ENCODE results near the gene DSC3. TPM values are rescaled to one million over a fixed set of nuclear protein-coding genes. Genes with fewer than 3 reads are reported as not detected.

The DSC3 gene
- total RNA-seq: not detected in 2 replicates

DNA sequence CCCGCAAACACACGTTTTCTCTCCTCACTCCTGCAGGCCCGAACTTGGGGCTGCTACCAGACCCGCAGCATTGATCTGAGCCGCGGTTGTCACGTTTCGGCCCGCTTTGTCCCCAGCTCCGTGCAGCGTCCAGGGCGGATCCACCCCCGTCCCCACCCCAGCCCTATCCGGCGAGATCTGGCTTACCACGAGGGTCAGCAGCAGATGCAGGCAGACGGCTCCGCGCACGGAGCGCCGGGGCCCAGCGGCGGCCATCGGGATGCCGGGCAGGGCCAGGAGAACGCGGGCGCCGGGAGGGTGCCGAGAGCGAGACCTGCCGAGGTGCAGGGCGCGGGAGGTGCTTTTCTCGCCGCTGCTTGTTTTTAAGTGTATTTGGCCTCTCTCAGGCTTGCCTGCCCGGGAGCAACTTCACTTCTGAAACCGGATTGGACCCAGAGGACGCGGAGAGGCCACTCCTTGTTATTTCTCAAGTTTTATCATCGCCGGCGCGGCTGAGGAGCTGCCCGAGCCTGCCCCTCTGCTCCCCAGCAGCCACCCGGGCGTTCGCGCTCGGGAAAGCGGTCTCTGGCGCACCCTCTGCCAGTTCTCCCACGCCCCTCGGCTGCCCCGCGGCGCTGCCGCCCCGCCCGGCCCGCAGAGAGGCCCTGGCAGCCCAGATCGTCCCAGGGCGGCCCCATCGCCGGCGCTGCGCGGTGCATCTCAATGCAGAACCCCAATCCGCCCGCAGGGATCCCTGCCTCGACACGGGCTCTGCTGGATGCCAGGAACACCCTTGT lies at the start of gene DSC3:
Gene DSC3, minus strand, starts transcription at position 337 of the 776 bp plus-strand sequence. Its CDS starts 82 bp downstream, at position 255.
- DNase-seq (ENCODE audit: low spot score): no peak
- Mint-ChIP-seq H3K36me3 (ENCODE audit: low read depth) (no peaks in the 10 kb centered on the region), H3K4me1 (ENCODE audit: low read depth) (no peaks in the 10 kb centered on the region), H3K27me3 (ENCODE audit: low read depth) (peaks cover 38% of the 10 kb centered on the region), H3K27ac (no peak within 1 kb of the TSS), H3K9me3 (peaks cover 18% of the 10 kb centered on the region), H3K4me3 (ENCODE audit: low read depth) (no peak within 1 kb of the TSS)
- intact Hi-C loops (cut with micrococcal nuclease): no loop called here

DNA sequence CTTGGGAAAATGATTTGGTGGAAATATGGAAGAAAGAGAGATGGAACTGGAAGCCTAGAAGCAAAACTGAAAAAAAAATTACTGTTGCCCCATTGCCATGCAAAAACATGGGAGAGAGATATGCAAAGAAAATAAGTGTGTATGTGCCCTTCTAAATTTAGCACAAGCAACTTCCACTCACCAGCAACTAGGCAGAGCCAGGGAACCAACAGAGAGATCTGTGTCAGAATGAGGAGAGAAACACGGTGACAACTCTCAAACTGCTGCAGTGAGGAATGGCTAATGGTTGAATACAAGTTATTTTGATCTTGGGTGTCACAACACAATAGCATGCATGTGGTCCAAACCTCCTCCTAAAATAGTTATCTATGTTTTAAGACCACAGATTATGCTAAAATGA lies 48.8 kb upstream of the DSC3 start:
- Mint-ChIP-seq H3K27me3 (ENCODE audit: low read depth) (no peaks in the 10 kb centered on the region), H3K9me3 (peaks cover 10% of the 10 kb centered on the region), H3K36me3 (ENCODE audit: low read depth) (no peaks in the 10 kb centered on the region), H3K4me1 (ENCODE audit: low read depth) (no peaks in the 10 kb centered on the region), H3K27ac (no peak overlapping the region), H3K4me3 (ENCODE audit: low read depth) (no peak overlapping the region)
- DNase-seq (ENCODE audit: low spot score): no peak
- intact Hi-C loops (cut with micrococcal nuclease): no loop called here

DNA sequence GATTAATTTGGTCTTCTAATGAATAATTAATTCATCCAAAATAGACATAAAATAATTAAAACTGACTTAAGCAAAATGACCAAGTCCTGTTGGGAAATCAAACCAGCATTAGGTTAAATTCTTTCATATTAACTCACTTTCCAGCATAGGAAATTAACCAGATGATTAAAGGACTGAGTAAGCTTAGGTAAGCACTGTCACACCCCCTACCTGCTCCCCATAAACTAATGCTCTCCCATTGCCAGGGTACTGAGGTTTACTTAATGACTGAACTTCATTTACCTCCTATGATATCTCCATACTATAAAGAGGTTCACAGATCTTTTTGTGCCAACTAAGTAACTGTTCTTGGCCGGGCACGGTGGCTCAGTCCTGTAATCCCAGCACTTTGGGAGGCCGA lies 46.0 kb upstream of the DSC3 start:
- Mint-ChIP-seq H3K27ac (no peak overlapping the region), H3K9me3 (peaks cover 5% of the 10 kb centered on the region), H3K4me1 (ENCODE audit: low read depth) (no peaks in the 10 kb centered on the region), H3K4me3 (ENCODE audit: low read depth) (no peak overlapping the region), H3K36me3 (ENCODE audit: low read depth) (no peaks in the 10 kb centered on the region), H3K27me3 (ENCODE audit: low read depth) (no peaks in the 10 kb centered on the region)
- DNase-seq (ENCODE audit: low spot score): no peak
- intact Hi-C loops (cut with micrococcal nuclease): no loop called here

DNA sequence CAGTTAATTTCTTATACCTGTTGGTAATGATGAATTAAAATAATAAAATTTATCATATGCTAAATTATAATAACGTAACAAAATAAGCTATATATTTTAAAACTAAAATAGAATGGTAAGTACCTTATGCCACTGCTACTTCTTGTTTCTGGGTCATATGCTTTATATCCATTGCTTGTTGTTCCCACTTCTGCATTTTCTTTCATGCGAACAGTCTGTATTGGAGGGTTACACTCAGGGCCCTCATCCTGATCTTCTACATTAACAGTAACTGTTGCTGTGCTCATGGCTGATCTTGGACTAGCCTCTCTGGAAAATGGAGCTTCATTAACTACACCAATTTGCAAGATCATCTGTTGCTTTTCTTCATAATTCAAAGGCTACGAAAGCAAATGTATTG lies 37.4 kb upstream of the DSC3 start:
- Mint-ChIP-seq H3K27ac (no peak overlapping the region), H3K9me3 (peaks cover 3% of the 10 kb centered on the region), H3K36me3 (ENCODE audit: low read depth) (no peaks in the 10 kb centered on the region), H3K27me3 (ENCODE audit: low read depth) (no peaks in the 10 kb centered on the region), H3K4me3 (ENCODE audit: low read depth) (no peak overlapping the region), H3K4me1 (ENCODE audit: low read depth) (no peaks in the 10 kb centered on the region)
- no peak for DNase-seq (ENCODE audit: low spot score)
- intact Hi-C loops (cut with micrococcal nuclease): no loop called here

DNA sequence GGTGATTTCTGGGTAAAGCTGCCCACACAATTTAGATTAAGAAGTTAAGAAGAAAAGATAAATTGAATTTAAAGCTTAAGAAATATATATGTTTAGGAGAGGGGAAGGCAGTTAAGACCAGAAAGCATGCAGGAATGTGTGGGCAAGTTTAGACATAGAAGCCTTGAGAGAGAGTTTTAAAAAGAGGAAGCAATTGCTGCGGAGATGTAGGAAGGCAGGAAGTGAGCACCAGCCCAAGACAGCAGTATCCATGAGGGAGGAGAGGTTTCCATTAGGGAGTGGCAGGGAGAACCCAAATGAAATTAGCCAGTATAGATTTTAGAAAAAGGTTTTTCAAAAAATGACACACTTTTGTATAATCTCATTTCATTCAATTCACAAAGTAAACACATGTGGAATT lies 35.3 kb upstream of the DSC3 start:
- H3K4me1 Mint-ChIP-seq (ENCODE audit: low read depth): no peaks in the 10 kb centered on the region
- intact Hi-C loops (cut with micrococcal nuclease): no loop called here
- no peaks in the 10 kb centered on the region for H3K36me3 Mint-ChIP-seq (ENCODE audit: low read depth)
- H3K27ac Mint-ChIP-seq: no peak overlapping the region
- H3K27me3 Mint-ChIP-seq (ENCODE audit: low read depth): no peaks in the 10 kb centered on the region
- peaks cover 9% of the 10 kb centered on the region for H3K9me3 Mint-ChIP-seq
- H3K4me3 Mint-ChIP-seq (ENCODE audit: low read depth): no peak overlapping the region
- no peak for DNase-seq (ENCODE audit: low spot score)

DNA sequence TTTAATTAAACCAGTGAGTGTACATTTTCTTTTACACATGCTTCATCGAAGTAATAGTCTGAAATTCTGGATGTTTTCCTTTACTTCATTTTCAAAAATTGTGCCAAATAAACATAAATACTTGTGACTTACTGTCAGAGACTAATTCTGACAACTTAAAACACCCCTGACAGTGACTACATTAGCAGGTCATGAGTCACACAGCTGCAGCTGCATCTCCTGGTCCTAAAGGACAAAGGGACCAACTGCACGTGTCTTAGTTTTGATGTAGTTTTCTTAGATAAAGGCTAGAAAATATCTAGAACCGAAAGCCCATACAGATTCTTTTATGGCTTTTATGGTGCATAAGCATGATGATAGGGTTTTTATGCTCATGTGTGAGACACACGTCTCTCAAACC lies 29.6 kb upstream of the DSC3 start:
- intact Hi-C loops (cut with micrococcal nuclease): no loop called here
- Mint-ChIP-seq H3K27me3 (ENCODE audit: low read depth) (no peaks in the 10 kb centered on the region), H3K9me3 (peaks cover 16% of the 10 kb centered on the region), H3K27ac (no peak overlapping the region), H3K4me3 (ENCODE audit: low read depth) (no peak overlapping the region), H3K4me1 (ENCODE audit: low read depth) (no peaks in the 10 kb centered on the region), H3K36me3 (ENCODE audit: low read depth) (no peaks in the 10 kb centered on the region)
- no peak for DNase-seq (ENCODE audit: low spot score)

DNA sequence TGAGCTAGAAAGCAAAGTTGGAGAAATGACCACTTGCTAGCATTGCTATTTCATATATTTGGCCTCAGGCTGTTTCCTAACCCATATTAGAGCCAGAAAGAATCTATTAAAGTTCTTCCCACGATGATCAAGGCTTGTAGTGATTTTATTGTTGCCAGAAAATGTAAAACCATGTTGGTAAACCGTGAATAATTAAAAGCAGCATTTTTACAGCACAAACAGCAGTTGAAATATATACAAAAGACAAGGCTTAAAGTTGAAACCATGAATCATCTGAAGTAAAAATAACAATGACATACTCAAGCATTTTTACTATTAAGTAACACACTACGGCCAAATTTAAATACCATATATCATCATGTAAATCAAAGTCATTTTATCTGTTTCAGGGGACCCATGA lies 27.7 kb upstream of the DSC3 start:
- intact Hi-C loops (cut with micrococcal nuclease): no loop called here
- no peak for DNase-seq (ENCODE audit: low spot score)
- no peak overlapping the region for H3K27ac Mint-ChIP-seq
- H3K9me3 Mint-ChIP-seq: peaks cover 15% of the 10 kb centered on the region
- H3K36me3 Mint-ChIP-seq (ENCODE audit: low read depth): no peaks in the 10 kb centered on the region
- no peak overlapping the region for H3K4me3 Mint-ChIP-seq (ENCODE audit: low read depth)
- H3K27me3 Mint-ChIP-seq (ENCODE audit: low read depth): no peaks in the 10 kb centered on the region
- no peaks in the 10 kb centered on the region for H3K4me1 Mint-ChIP-seq (ENCODE audit: low read depth)

DNA sequence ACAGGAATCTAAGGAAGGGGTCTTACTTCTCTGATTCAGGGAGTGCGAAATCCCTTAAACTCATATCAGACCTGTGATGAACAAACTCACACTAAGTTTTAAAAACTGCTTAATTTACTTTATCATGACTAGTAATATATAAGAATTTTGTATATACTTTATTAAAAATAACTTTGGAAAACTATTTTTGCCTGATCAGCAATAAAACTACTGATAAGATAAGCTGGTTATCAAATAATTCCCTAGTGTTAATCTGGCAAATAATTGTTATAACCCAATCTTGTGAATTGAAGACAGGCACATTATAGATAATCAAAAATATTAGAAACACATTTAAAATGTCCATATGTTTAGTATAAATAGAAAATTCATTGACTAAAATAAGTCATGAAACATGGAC lies 23.7 kb upstream of the DSC3 start:
- Mint-ChIP-seq H3K36me3 (ENCODE audit: low read depth) (no peaks in the 10 kb centered on the region), H3K27ac (no peak overlapping the region), H3K4me3 (ENCODE audit: low read depth) (no peak overlapping the region), H3K9me3 (peaks cover 4% of the 10 kb centered on the region), H3K27me3 (ENCODE audit: low read depth) (no peaks in the 10 kb centered on the region), H3K4me1 (ENCODE audit: low read depth) (no peaks in the 10 kb centered on the region)
- no peak for DNase-seq (ENCODE audit: low spot score)
- intact Hi-C loops (cut with micrococcal nuclease): no loop called here

DNA sequence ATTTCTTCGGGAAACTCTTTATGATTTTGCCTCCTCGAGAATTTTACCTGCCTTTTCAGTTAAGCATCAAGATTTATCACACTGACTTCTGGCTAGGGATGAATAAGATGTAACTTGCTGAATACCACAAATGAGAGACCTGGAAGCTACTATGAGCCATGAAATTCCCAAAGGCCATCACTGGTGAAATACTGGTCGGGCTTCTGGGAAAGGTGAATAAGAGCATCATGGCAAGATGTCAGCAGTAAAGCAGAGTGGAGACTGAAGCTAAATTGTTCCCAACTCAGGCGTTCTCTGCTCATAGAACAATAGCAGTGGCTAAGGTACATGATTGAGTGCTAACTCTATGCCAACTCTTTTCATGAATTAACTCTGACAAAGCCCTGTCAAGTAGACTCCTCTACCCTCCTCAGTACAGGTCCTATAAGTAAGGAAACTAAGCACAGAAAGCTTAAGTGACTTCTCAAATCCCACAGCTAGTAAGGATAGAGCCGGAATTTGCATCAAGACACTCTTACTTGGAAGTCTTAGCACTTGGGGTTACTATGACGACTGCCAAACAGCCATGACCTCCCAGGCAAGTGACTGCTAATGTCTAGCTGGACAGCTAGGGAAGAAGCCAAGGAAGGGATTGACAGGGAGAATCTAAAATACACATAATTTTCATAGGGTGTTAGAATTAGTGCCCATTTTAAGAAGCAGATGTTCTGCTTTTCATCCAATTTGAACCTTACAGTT lies 22.7 kb upstream of the DSC3 start:
- no peaks in the 10 kb centered on the region for H3K36me3 Mint-ChIP-seq (ENCODE audit: low read depth)
- H3K27ac Mint-ChIP-seq: no peak overlapping the region
- no peak overlapping the region for H3K4me3 Mint-ChIP-seq (ENCODE audit: low read depth)
- no peaks in the 10 kb centered on the region for H3K27me3 Mint-ChIP-seq (ENCODE audit: low read depth)
- intact Hi-C loops (cut with micrococcal nuclease): no loop called here
- peaks cover 4% of the 10 kb centered on the region for H3K9me3 Mint-ChIP-seq
- DNase-seq (ENCODE audit: low spot score): no peak
- no peaks in the 10 kb centered on the region for H3K4me1 Mint-ChIP-seq (ENCODE audit: low read depth)

DNA sequence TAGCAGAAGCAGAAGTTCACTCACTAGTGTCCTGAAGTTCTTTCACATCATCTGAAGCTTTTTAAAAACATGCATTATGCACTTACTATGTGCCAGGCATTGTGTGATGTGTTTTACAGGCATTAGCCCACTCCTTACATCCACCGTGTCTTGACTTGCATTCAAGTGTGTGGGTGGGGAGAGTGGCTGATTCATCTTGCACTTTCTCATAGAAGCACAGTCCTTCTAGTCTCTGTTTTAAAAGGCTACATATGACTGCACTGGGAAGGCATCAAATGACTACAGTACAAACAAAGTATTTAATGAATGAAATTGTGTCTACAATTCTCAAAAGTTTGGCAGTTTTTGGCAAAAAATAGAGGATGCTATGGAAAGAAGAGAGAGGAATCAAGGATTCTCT lies 21.6 kb upstream of the DSC3 start:
- DNase-seq (ENCODE audit: low spot score): no peak
- H3K4me1 Mint-ChIP-seq (ENCODE audit: low read depth): no peaks in the 10 kb centered on the region
- intact Hi-C loops (cut with micrococcal nuclease): no loop called here
- no peak overlapping the region for H3K27ac Mint-ChIP-seq
- no peaks in the 10 kb centered on the region for H3K36me3 Mint-ChIP-seq (ENCODE audit: low read depth)
- no peak overlapping the region for H3K4me3 Mint-ChIP-seq (ENCODE audit: low read depth)
- H3K27me3 Mint-ChIP-seq (ENCODE audit: low read depth): no peaks in the 10 kb centered on the region
- no peaks in the 10 kb centered on the region for H3K9me3 Mint-ChIP-seq

DNA sequence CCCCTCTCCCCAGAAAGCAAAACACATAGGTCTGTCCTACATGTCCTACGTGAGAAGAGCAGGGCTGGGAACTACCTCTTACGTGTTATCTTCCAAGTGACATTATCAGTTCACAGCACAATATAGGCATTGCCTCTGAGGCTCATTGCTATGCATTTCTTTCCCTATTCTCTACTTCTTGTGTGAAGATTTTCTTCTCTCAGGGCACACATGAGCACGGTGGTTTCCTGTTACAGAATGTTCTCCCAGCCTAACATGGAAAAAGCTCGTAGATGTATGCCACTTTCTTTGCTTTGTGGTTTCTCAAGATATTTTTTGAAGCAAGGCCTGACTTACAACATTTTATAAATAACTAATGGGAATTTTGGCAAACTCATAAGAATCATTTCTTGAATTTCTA lies 19.4 kb upstream of the DSC3 start:
- no peaks in the 10 kb centered on the region for H3K9me3 Mint-ChIP-seq
- intact Hi-C loops (cut with micrococcal nuclease): no loop called here
- H3K27ac Mint-ChIP-seq: no peak overlapping the region
- DNase-seq (ENCODE audit: low spot score): no peak
- no peaks in the 10 kb centered on the region for H3K4me1 Mint-ChIP-seq (ENCODE audit: low read depth)
- H3K36me3 Mint-ChIP-seq (ENCODE audit: low read depth): no peaks in the 10 kb centered on the region
- H3K27me3 Mint-ChIP-seq (ENCODE audit: low read depth): no peaks in the 10 kb centered on the region
- H3K4me3 Mint-ChIP-seq (ENCODE audit: low read depth): no peak overlapping the region

DNA sequence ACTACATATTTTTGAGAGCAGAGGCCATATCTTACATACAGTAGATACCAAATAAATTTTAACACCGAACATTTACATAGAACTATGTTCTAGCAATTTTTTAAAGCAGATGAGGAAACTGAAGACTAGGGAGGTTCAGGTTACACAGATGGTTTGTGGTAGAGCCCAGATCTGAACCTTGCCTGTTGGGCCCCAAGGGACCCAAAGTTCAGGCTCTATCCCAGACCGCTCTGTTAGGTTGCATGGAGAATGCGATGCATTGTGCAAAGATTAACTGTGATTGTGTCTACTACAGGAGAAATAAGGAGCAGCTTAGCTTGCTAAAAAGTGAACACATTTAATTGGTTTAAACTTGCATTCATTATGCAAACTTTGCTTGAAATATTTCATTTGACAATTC lies 16.4 kb upstream of the DSC3 start:
- H3K9me3 Mint-ChIP-seq: peaks cover 6% of the 10 kb centered on the region

DNA sequence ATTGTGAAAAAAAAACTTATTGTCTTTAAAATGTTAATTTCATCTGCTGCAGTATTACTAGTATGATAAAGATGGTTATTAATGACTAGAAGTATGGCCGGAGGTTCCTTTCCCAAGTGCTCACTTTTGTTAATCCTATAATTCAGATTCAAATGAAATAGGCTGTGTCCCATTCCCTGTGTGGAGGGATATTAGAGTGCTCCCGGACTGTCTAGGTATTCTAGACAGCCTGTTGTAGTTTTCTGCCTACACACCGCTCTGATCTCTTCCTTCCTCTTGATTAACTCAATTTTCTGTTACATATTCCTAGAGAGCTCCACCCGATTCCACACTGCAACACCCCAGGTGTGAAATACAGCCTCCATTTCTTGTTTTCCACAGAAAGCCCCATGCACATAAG lies 15.4 kb upstream of the DSC3 start:
- Mint-ChIP-seq H3K4me1 (ENCODE audit: low read depth) (no peaks in the 10 kb centered on the region), H3K27me3 (ENCODE audit: low read depth) (no peaks in the 10 kb centered on the region), H3K9me3 (peaks cover 9% of the 10 kb centered on the region), H3K36me3 (ENCODE audit: low read depth) (no peaks in the 10 kb centered on the region), H3K27ac (no peak overlapping the region), H3K4me3 (ENCODE audit: low read depth) (no peak overlapping the region)
- intact Hi-C loops (cut with micrococcal nuclease): no loop called here
- no peak for DNase-seq (ENCODE audit: low spot score)

More for the DNA sequence above, 16.4 kb upstream of the DSC3 start:
- DNase-seq (ENCODE audit: low spot score): no peak
- intact Hi-C loops (cut with micrococcal nuclease): no loop called here
- H3K4me3 Mint-ChIP-seq (ENCODE audit: low read depth): no peak overlapping the region
- no peak overlapping the region for H3K27ac Mint-ChIP-seq
- no peaks in the 10 kb centered on the region for H3K36me3 Mint-ChIP-seq (ENCODE audit: low read depth)
- H3K4me1 Mint-ChIP-seq (ENCODE audit: low read depth): no peaks in the 10 kb centered on the region
- no peaks in the 10 kb centered on the region for H3K27me3 Mint-ChIP-seq (ENCODE audit: low read depth)

Measured in activated T-helper 2 cell treated with anti-CD3 and anti-CD28 coated beads, Interferon-gamma antibody, Interleukin-2, Interleukin-4, amounts not matched to agents 10 μg/mL and 5 μg/mL and 100 μg/mL, durations not matched to agents 14 hours and 24 hours and 36 hours (primary cell).